Esophagus muscularis mucosa (tissue), 4 donors: ENCODE data around the gene PAM16. TPM values are rescaled to one million over a fixed set of nuclear protein-coding genes. Genes with fewer than 3 reads are reported as not detected.

ENCODE experiments used
- DNase-seq: peaks from one replicate; pipeline ENCODE4 v3.0.0-alpha.2; 2017; ENCODE audit errors: extremely low spot score
- H3K27ac ChIP-seq, 4 donors: fragments of 200-600 bp; sonication (generic); replicated peaks in 1 of 4; 1 replicate in 3 of 4; 2 replicates in 1 of 4; pipeline ENCODE4 v1.5.1; 2016 to 2019; ENCODE audit warnings: mild to moderate bottlenecking in 1 of 4
- H3K27me3 ChIP-seq, 4 donors: fragments of 200-600 bp; sonication (generic); one replicate each; pipeline versions ENCODE4 v1.5.1 to v1.6.0; 2016 to 2019
- H3K36me3 ChIP-seq, 4 donors: fragments of 200-600 bp; sonication (generic); one replicate each; pipeline ENCODE4 v1.5.1; 2016 to 2019
- H3K4me1 ChIP-seq, 4 donors: fragments of 200-600 bp; sonication (generic); one replicate each; pipeline ENCODE4 v1.5.1; 2016 to 2019
- H3K4me3 ChIP-seq, 4 donors: fragments of 200-600 bp; sonication (generic); 1 replicate in 2 of 4; 2 replicates in 2 of 4; pipeline ENCODE4 v1.5.1; 2016 to 2019; ENCODE audit warnings: mild to moderate bottlenecking in 4 of 4, moderate library complexity in 1 of 4
- H3K9me3 ChIP-seq, 4 donors: fragments of 200-600 bp; sonication (generic); 1 replicate in 3 of 4; 2 replicates in 1 of 4; pipeline ENCODE4 v1.5.1; 2016 to 2019
- CTCF ChIP-seq, 3 experiments: fragments of 200-600 bp in 2 of 3; fragments of 450-650 bp in 1 of 3; sonication (generic) in 2 of 3; IDR thresholded peaks; one replicate each; pipeline ENCODE4 v1.5.1; 2017 to 2019; ENCODE audit warnings: antibody characterized with exemption in 3 of 3, mild to moderate bottlenecking in 2 of 3, moderate library complexity in 1 of 3
- EP300 ChIP-seq: sonication (generic); formaldehyde crosslinking; IDR thresholded peaks from one replicate; pipeline ENCODE4 v1.6.1; 2017; ENCODE audit warnings: antibody characterized with exemption
- POLR2A ChIP-seq: fragments of 450-650 bp; IDR thresholded peaks from one replicate; pipeline ENCODE4 v1.6.1; 2017; ENCODE audit warnings: antibody characterized with exemption, moderate library complexity, mild to moderate bottlenecking, low read depth
- POLR2AphosphoS5 ChIP-seq, 2 donors: sonication (generic); formaldehyde crosslinking; IDR thresholded peaks; one replicate each; pipeline ENCODE4 v1.6.1; 2017; ENCODE audit warnings: antibody characterized with exemption in 2 of 2
- WGBS: methylation state at CpG from one replicate; pipeline ENCODE4 v1.1.5; 2018; 5-methylcytosine and 5-hydroxymethylcytosine counted together
- intact Hi-C: fragments of 100-400 bp; cut with DNase I; formaldehyde crosslinking; loops from one replicate; pipeline ENCODE4 v1.15.1; 2023
- total RNA-seq, 4 donors: library from RNA; depleted of rRNA; stranded (reverse); fragments of >200 nt; gene quantifications; one replicate each; pipeline versions ENCODE4 v1.1.0 to v1.2.1, GENCODE V29; 2016

PAM16 gene
- total RNA-seq, 4 donors from 2014 or later = 24.5 to 44.1 (median 40.2) TPM

- intact Hi-C loops = no loop called here
- H3K4me1 ChIP-seq = peaks cover 0 to 15% (median 12%) of the 10 kb centered on the region in 4 donors
- no peak overlapping the region for H3K4me3 ChIP-seq
- H3K27me3 ChIP-seq = no peaks in the 10 kb centered on the region
- DNase-seq = no peak
- WGBS = 100% methylated on average over 6 of the region's 12 CpGs
- TF ChIP-seq POLR2A (no peak), POLR2AphosphoS5 (IDR thresholded peaks at IDR 0.05) (no peak), EP300 (no peak), CTCF (IDR thresholded peaks at IDR 0.05) (no peak)
- no peaks in the 10 kb centered on the region for H3K9me3 ChIP-seq
- peaks cover 14 to 56% (median 50%) of the 10 kb centered on the region in 4 donors for H3K36me3 ChIP-seq
- no peak overlapping the region for H3K27ac ChIP-seq
Measured at GRCh38 chr16:4365615-4366014, 14.5 kb upstream of the PAM16 start.

GRCh38 chr16:4365014-4365406 is 13.9 kb upstream of the PAM16 start:
- Histone ChIP-seq H3K27ac (no peak overlapping the region), H3K4me3 (no peak overlapping the region), H3K9me3 (no peaks in the 10 kb centered on the region), H3K4me1 (peaks cover 0 to 9% (median 6%) of the 10 kb centered on the region in 4 donors), H3K36me3 (peaks cover 14 to 62% (median 55%) of the 10 kb centered on the region in 4 donors), H3K27me3 (no peaks in the 10 kb centered on the region)
- TF ChIP-seq POLR2AphosphoS5 (IDR thresholded peaks at IDR 0.05) (no peak), POLR2A (no peak), EP300 (no peak), CTCF (IDR thresholded peaks at IDR 0.05) (no peak)
- DNase-seq = no peak
- no CpG with 5 or more reads among the region's 10 CpGs for WGBS
- intact Hi-C loops = no loop called here

GRCh38 chr16:4364196-4365013 is 13.3 kb upstream of the PAM16 start:
- H3K27ac ChIP-seq = no peak overlapping the region
- intact Hi-C loops = no loop called here
- WGBS = 88% methylated on average over 24 of the region's 37 CpGs
- H3K4me3 ChIP-seq = no peak overlapping the region
- no peaks in the 10 kb centered on the region for H3K9me3 ChIP-seq
- H3K36me3 ChIP-seq = peaks cover 14 to 66% (median 55%) of the 10 kb centered on the region in 4 donors
- H3K4me1 ChIP-seq = peaks cover 0 to 5% (median under 1%) of the 10 kb centered on the region in 4 donors
- no peaks in the 10 kb centered on the region for H3K27me3 ChIP-seq
- no peak for DNase-seq
- TF ChIP-seq CTCF (IDR thresholded peaks at IDR 0.05) (no peak), POLR2AphosphoS5 (IDR thresholded peaks at IDR 0.05) (no peak), POLR2A (no peak), EP300 (no peak)

GRCh38 chr16:4362476-4363135 is 11.5 kb upstream of the PAM16 start:
- 94% methylated on average over 19 of the region's 19 CpGs for WGBS
- peaks cover 19 to 77% (median 63%) of the 10 kb centered on the region in 4 donors for H3K36me3 ChIP-seq

More at GRCh38 chr16:4362476-4363135, 11.5 kb upstream of the PAM16 start:
- no peak for TF ChIP-seq EP300
- TF ChIP-seq POLR2A = no peak
- TF ChIP-seq POLR2AphosphoS5 (IDR thresholded peaks at IDR 0.05) = no peak
- no peak for TF ChIP-seq CTCF (IDR thresholded peaks at IDR 0.05)
- H3K4me3 ChIP-seq = no peak overlapping the region
- no peak for DNase-seq
- H3K27me3 ChIP-seq = no peaks in the 10 kb centered on the region
- intact Hi-C loops = no loop called here
- no peak overlapping the region for H3K27ac ChIP-seq
- peaks cover 0 to 7% (median 3%) of the 10 kb centered on the region in 4 donors for H3K4me1 ChIP-seq
- H3K9me3 ChIP-seq = no peaks in the 10 kb centered on the region
